HG03095 (cell line): ENCODE measurements around the gene SLC4A4.

ENCODE experiments used
- ATAC-seq: cut with Tn5 transposase; IDR thresholded peaks from one replicate; pipeline ENCODE4 v1.9.1; 2021; ENCODE audit warnings: moderate library complexity; ENCODE audit not compliant: unreplicated experiment

The SLC4A4 gene

DNA sequence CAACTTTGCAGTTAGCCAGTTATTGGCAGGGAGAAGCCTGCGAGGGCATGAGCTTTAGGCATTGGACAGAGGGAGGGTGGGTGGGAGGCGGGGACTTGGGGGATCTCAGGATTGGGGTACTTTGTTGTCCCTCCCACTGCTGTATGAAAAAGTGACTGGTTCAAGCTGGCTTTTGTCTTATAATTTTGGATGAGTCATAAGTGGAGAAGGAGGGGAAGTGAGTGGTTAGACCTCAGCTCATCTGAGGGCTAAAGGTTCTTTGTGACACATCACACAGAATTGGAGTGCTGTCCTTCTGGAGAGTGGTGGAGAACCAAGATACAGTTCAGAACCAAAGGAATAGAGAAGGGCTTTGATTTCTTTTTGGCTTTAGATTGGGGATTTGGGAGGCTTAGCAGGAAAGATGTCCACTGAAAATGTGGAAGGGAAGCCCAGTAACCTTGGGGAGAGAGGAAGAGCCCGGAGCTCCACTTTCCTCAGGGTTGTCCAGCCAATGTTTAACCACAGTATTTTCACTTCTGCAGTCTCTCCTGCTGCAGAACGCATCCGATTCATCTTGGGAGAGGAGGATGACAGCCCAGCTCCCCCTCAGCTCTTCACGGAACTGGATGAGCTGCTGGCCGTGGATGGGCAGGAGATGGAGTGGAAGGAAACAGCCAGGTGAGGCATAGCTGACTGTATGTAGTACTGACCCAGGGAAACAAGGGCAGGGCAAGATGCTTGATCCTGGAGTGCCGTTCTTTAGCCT lies at the start of gene SLC4A4:
Gene SLC4A4, plus strand, starts transcription at position 175 of the 748 bp plus-strand sequence.
- peak; percentile 99 for ATAC-seq

DNA sequence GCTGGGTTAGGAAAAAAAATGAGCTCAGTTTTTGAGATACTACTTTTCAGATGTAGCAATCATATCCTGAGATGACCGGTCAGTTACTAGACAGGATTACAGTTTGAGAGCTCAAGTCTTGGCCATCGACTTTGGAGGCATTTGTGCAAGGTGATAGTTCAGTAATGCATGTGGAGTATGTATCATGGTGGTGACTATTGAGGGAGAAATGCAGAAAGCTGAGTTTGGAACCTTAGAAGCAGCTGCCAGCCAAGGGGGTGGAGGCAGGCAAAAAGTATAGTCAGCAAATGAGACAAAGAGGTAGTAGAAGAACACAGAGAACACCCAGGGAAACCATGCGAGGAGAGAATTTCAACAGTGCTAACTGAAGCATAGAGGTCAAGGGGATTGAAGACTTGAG lies 48.7 kb upstream of the SLC4A4 start:
- no peak for ATAC-seq

DNA sequence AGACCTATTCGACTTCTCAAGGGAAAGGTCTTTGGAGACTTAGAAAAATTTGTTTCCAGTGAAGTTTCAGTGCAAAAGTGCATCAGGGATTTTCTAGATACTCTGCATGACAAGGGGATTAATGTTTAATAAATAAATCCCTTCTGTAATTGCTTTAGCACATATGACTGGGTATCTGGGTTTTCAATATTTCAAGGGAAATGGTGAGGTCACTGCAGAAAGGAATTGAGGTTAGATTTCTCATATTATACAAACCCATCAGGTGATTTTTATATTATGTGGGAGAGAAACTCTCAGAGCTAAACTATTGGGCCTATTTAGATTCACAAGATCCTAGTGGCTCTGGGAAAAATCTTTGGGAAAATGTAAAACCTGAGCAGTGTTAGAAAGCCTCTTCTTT lies 48.3 kb upstream of the SLC4A4 start:
- no peak for ATAC-seq

DNA sequence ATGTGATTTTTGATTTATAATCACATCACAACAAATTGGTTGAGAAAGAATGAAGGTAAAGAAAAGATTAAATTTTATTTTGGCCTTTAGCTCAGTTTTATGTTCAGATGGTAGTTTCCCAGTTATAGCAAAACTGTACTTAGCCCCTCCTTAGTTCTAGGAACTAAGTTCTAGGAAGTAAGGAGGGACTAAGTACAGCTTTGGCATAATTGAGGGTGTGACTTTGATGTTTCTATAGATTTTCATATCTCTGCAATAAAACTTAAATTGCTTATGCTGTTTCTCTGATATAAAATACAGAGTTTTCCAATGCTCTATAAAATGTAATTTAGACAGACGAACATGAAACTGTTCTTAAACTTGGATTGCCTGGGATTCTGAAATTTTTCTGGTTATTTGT lies 46.6 kb upstream of the SLC4A4 start:
- no peak for ATAC-seq

DNA sequence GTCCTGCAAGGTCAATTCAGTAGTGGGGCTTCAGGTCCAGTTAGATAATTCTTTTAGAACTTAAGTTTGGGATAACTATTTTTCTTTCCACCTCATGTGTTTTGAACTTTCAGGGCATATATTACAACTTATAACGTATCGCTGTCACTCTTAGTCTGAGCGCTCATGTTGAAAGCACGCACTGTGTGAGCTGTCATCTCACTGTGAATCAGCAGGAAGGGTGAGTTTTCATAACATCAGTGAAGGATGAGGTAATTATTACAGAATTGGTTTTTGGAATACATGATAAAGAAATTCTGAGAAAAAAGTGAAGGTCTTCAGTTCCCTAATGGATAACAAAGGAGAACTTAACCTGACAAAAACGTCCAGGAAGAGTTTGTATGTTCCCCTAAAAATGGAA lies 45.1 kb upstream of the SLC4A4 start:
- no peak for ATAC-seq

DNA sequence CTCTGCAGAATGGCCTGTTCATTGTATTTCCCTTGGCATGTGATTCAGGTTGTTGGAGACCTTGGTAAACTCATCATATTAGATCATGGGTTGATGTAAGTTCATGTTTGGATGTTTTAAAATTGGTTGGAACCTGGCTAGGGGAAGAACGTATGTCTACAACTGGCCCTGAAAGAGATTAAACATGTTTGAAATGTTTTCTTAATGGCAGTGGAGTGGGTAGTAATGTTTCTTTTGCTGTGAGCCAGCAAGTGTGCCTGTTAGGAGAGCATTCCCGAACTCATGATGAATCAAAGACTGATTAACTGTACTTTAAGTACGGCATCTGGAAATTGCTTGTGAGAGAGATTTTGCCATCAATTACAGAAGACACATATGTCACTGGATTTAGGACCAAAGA lies 44.5 kb upstream of the SLC4A4 start:
- ATAC-seq, result no peak

DNA sequence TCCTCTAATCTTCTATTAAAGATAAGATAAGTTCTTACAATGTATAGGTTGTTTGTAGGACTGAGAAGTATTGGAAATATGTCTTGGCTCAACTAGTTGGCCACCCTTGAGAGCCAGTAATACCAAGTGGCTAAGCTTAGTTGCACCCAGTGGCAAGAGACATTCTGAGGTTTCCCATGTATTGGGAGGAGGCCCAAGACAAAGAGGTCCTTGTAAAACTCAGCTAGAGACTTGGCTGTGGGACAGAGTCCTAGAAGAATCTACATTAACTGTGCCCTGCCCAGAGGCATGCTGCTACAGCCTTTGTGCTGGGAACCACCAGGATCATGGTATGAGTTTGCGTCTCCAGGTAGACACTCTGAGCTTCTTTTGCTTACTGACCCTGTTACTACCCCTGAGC lies 41.9 kb upstream of the SLC4A4 start:
- no peak for ATAC-seq

DNA sequence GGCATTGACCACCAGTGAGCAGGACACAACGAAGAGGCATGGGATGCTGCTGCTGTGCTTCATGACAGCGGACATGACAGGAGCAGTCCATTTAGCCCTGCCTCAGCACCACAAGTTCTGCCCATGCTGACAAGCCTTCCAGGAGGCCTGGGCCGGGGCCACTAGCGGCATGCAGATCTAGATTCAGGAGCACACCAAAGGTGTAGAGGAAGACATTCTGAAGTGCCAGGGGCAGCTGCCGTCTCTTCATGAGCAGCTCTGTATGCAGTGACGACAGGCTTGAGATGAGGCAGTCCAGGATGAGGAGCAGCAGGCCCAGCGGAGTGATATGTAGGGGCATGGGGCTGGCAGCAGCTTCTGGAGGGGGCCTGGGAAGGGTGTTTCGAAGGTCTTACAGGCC lies 38.5 kb upstream of the SLC4A4 start:
- ATAC-seq, result no peak

DNA sequence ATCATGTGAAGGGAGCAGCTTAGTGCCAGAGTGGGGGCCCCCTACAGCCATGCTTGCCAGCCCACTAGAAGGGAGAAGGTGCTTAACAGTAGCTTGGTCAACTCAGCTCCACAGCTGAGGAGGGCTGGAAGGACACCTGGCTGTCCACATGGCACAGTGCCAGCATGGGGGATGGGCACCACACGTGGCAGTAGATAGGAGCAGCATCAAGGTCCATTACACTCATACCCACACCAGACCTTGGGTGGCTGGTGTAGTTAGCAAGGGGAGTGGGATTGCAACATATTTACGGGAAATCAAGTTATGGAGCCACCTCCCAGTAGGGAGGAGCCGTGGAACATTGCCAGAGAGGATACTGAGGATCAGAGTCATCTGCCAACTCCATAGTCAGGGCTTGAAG lies 37.9 kb upstream of the SLC4A4 start:
- ATAC-seq, result no peak

DNA sequence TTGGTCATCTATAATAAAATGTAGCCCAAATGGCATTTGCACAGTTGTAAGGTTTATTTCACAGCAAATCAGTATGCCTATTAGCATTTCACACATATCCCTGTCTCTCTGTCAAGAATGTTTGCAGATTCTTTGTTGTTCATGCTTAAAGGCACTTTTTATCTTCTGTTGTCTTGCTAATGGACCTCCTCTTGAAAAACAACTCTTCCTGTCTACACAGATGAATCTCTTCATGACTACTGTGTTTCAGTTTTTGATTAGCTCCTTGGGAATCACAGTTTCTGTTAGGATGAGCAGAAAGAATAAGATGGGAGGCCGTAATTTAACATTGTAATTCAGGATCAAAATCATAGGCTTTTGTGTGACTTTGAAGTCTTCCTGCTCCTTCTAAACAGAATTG lies 35.5 kb upstream of the SLC4A4 start:
- ATAC-seq, result no peak

DNA sequence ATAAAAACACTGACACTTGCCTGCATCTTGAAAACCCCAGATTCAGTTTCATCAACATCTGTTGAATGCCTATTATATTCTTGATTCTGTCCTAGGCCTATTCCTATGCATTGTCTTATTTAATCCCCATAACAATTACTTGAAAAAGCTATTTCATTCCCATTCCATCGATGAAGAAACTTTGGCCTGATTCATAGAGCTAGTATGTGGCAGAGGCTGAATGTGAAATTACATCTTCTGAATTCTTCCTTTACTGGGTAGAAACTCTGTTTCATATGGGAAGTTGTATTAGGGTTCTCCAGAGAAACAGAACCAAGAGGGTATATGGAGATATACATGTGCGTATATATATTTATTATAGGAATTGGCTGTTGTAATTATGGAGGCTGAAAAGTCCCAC lies 35.0 kb upstream of the SLC4A4 start:
- no peak for ATAC-seq

DNA sequence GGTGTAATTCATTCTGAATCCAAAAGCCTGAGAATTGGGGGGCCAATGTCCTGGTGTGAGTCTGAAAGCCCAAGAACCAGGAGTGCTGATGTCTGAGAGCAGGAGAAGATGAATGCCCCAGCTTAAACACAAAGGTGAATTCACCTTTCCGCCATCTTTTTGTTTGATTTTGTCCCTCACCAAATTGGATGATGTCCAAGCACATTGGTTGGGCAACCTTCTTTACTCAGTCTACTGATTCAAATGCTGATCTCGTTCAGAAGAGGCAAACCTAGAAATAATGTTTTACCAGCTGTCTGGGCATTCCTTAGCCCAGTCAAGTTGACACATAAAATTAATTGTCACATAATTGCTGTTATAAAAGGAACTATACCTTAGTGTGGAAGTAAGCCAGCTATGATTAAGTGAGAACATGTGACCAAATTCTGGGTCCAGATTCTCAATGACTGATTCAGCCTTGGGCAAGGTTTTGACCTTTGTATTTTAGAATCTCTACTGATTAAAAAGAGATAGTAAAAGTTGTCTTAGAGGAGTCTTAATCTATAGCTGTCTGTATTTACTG lies 34.5 kb upstream of the SLC4A4 start:
- ATAC-seq, result no peak

DNA sequence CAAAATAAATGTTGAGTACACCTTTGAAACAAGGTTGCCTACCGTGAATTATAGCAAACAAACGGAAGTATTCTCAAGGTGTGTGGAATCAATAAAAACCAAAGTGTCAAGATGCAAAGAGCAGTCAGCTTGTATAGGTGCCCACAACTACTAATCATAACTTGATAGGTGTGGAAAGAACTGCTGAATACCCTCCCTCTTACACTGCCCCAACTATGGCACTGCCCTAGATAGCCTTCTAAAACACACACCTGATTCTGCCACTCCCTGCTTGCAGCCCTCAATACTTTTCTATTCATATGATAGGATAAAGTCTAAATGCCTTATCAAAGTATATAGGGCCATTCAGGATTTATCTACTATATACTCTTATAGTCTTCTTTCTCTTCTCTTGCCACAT lies 31.1 kb upstream of the SLC4A4 start:
- no peak for ATAC-seq

DNA sequence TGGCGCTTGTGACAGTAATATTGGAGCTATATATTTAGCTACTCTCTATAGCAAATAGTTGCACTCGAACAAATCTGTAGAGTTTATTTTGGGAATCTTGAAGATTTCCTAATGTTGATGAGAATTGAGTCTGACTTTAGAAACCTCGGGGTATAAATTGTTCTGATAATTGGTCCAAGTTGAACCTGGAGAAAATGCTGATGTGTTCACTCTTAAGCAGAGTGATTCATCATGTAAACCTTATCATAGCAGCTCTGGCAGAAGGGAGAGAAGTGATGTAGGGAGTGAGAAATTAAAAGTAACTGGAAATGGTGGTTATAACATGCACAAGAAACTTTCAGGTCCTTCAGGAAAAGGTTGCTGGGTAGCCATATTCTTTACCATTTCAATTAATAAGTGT lies 16.4 kb upstream of the SLC4A4 start:
- no peak for ATAC-seq

DNA sequence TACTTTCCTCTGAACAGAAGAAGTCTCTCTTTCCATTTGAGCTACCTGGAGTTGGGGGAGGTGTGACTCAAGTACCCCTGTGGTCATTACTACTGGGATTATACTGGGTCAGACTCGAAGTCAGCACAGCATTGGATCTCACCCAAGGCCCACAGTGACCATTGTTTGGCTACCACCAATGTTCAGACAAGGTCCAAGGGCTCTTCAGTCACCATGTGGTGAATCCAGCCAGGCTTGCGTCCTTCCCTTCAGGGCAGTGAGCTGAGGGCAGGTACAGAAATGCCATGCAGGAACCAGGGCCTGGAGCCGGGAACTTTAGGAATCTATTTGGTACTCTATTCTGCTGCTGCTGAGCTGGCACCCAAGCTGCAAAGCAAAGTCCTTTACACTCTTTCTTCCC lies 5.5 kb upstream of the SLC4A4 start:
- no peak for ATAC-seq

DNA sequence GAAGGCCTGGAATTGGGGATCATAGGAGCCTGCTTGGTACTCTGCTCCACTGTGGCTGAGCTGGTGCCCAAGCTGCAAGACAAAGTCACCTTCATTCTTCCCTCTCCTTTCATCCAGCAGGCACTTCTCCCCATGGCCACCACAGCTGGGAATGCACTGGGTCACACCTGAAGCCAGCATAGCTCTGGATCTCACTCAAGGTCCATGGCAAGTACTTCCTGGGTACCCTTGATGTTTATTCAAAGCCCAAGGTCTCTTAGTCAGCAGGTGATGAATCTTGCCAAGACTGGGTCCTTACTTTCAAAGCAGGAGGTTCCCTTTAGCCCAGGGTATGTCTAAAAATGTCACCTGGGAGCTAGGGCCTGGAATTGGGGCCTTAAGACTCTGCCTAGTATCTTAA lies 4.9 kb upstream of the SLC4A4 start:
- ATAC-seq, result no peak

DNA sequence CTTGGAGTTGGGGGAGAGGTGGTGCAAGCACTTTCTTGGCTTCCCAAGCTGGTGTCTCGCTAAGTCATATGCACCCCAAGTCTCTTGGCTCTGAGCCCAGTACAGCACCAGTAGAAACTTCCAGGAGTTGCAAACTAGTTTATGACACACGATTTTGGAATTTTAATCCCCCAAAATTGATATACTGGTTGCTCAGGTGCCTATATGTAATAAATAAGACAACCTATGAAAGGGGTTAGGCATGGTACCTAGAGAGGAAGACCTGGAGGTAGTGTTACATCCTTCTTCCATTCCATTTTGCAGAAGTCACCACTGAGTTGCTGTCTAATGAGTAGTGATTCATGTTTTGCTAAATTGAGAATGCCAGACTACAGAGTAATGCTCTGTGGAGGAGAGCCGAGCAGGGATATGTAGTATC lies 4.3 kb upstream of the SLC4A4 start:
- no peak for ATAC-seq

DNA sequence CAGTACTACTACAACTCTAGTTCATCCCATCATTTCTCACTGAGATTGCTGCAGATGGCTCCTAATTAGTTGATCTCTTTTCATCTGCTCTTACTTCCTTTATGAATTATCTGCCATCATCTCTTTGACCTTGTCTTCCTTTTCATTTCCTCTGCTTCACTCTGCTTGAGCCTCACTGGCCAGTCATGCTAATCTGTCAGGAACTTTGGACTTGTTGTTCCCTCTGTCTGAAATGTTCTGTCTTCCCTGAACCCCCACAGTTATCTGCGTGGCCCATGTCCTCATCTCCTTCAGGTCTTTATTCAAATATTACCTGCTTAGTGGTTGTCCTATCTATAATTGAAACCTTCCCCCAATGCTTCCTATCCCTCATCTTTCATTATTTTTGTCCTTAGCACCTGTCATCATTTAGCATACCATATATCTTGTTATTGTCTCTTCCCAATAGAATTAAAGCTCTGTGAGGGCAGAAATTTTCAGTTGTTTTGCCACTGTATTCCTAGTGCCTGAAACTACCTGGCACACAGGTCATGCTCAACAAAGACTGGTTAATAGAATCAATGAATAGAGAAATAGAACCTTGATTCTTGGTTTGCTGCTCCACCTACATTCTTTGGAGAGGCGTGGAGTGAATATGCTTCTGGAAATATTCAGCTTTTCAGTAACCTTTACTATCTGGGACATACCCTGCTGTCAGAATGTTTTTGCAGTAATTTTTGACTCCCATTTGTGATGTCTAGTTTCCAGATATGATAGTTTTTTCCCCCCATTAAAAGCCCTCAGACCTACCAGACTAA lies 5.0 kb downstream of the SLC4A4 start:
- no peak for ATAC-seq

DNA sequence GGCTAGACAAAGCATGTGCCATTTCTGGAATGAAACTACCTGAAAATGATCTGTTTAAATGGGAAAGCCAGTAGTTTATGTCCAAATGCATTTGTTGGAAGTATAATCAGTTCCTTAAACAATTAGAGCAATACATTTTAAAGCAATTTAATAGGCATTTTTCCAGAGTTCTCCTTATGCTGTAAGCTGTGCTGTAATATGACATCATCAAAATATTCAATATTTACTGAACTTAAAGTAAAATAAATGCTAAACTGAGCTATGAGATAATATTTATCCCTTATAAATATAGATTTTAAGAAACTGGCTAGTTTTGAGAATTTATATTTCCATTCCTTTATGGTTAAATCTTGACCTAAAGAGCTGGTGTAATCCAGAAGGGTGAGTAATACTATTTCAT lies 7.9 kb downstream of the SLC4A4 start:
- ATAC-seq, result no peak

DNA sequence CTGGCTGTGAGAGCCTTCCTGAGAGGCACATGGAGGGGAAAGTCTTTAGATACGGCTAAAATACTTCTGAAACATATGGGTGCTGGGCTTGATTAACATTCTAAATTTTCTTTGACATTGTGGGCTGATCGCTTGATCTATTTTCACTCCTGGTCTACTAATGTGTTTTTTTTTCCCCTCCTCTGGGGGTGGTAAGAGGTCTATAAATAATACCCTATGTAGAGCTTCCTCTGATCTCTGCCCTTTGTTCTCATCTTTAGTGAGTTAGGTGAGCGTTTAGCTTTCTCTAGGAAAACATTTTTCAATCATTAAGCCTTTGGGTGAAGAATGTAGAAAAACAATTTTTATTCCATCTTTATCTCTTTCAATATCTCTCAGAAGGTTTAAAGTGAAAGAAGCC lies 9.8 kb downstream of the SLC4A4 start:
- ATAC-seq, result no peak

DNA sequence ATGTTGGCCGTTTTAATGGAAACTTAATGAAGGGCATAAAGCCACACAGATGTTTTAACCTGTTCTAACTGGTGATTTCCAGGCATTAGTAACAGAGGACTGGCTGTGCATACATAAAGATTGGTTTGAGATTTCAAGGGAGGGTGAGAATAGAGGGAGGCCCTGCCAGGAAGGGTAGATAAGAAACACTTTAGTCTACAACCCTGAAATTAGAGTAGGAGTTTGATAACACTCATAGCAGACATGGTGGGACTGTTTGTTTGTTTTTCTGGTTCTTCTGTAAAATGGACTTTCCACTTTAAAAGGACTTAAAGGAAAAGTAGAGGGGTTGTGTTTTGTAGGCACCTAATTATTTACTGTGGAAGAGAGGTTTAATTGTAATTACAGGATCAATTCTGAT lies 16.2 kb downstream of the SLC4A4 start:
- ATAC-seq, result no peak

DNA sequence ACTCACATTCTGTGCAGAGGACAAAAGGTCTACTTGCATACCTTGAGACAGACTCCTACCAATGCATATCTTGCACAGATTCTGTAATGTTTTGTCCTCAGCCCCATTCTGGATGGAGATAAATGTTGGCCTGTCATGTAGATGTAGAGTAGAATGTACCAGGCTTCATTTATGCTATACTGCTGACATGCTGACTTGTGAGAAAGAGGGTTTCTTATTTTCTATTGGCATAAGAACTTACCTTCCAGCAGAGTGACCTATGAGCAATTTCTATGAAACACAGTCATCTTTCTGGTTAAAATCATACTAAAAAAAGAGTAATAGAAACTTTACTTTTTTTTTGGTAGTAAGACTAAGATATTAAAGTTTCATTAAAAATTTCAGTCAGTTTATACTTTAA lies 17.2 kb downstream of the SLC4A4 start:
- no peak for ATAC-seq
